HepG2 (cell line): ENCODE data around the gene IL18R1. TPM values are rescaled to one million over a fixed set of nuclear protein-coding genes. Genes with fewer than 3 reads are reported as not detected.
A peak's percentile ranks its signal among the peaks of the same experiment; 100 is the strongest.

Experiments used
- ATAC-seq: fragments of 200-7000 bp; cut with Tn5 transposase; 3 replicates; pipeline ENCODE4 v1.9.1; 2020; ENCODE audit warnings: mild to moderate bottlenecking, moderate library complexity
- BruUV-seq: library from RNA; stranded (reverse); fragments of 400-500 nt; replicated peaks from 2 replicates; lab custom pipeline; 2021; lab: Mats Ljungman, UMichigan
- CTCF ChIA-PET: fragments of 300-600 bp; formaldehyde crosslinking; extraction: SDS; loops from one replicate; lab custom pipeline; 2021; ENCODE audit warnings: low total read pairs, inconsistent platforms, low intra/inter-chr PET ratio; lab: Yijun Ruan, JAX
- POLR2A ChIA-PET: fragments of 350-600 bp; sonication (Branson Sonifier 250); formaldehyde crosslinking; loops from one replicate; lab custom pipeline; 2020; ENCODE audit warnings: antibody characterized with exemption, inconsistent platforms; lab: Yijun Ruan, JAX
- DNase-seq: peaks from one replicate; pipeline ENCODE4 v3.0.0-alpha.2; 2015; ENCODE audit warnings: low spot score
- FAIRE-seq: peaks from 3 replicates; lab custom pipeline; 2011; peaks lifted over from hg19 to GRCh38; lab: Jason Lieb, UNC
- H2AFZ ChIP-seq: one replicate; pipeline ENCODE4 v1.6.1; 2011; ENCODE audit warnings: low read length, inconsistent platforms
- H3K27ac ChIP-seq: fragments of 300-600 bp; 3 replicates; pipeline ENCODE4 v1.8.0; 2011; ENCODE audit warnings: mixed run types, mild to moderate bottlenecking, mixed read lengths, low read length, inconsistent platforms; ENCODE audit not compliant: insufficient read depth; ENCODE audit errors: extremely low read length
- H3K27me3 ChIP-seq, 2 experiments: fragments of 200-600 bp in 1 of 2; 2 replicates in 1 of 2; 3 replicates in 1 of 2; pipeline versions ENCODE4 v1.6.0 to v1.8.0; 2011; ENCODE audit warnings: low read length in 2 of 2, mild to moderate bottlenecking in 2 of 2, moderate library complexity in 2 of 2, inconsistent platforms in 1 of 2; ENCODE audit not compliant: insufficient read depth in 2 of 2, control insufficient read depth in 1 of 2
- H3K36me3 ChIP-seq, 2 experiments: fragments of 200-600 bp in 1 of 2; replicated peaks in 1 of 2; 2 replicates in 1 of 2; 3 replicates in 1 of 2; pipeline versions ENCODE4 v1.5.1 to v1.8.0; 2011; ENCODE audit warnings: low read length in 2 of 2, inconsistent platforms in 1 of 2; ENCODE audit not compliant: insufficient read depth in 2 of 2, control insufficient read depth in 1 of 2
- H3K4me1 ChIP-seq: 2 replicates; pipeline ENCODE4 v1.5.1; 2012; ENCODE audit warnings: low read length, inconsistent platforms; ENCODE audit not compliant: insufficient read depth
- H3K4me2 ChIP-seq: 2 replicates; pipeline ENCODE4 v1.6.0; 2011; ENCODE audit warnings: low read depth, low read length, inconsistent platforms
- H3K4me3 ChIP-seq, 3 experiments: fragments of 200-600 bp in 1 of 3; sonication (generic), shearing (Covaris generic) in 1 of 3; replicated peaks in 1 of 3; 2 replicates each; pipeline ENCODE4 v1.5.1; 2011 to 2016; ENCODE audit warnings: low read length in 3 of 3, inconsistent platforms in 2 of 3, low read depth in 2 of 3, mild to moderate bottlenecking in 2 of 3, control low read depth in 1 of 3, mixed read lengths in 1 of 3; ENCODE audit not compliant: insufficient read depth in 1 of 3
- H3K79me2 ChIP-seq: one replicate; pipeline ENCODE4 v1.6.1; 2011; ENCODE audit warnings: low read length, inconsistent platforms; ENCODE audit not compliant: insufficient read depth
- H3K9ac ChIP-seq: 2 replicates; pipeline ENCODE4 v1.6.0; 2011; ENCODE audit warnings: mild to moderate bottlenecking, low read depth, low read length, inconsistent platforms; ENCODE audit not compliant: insufficient read depth
- H3K9me3 ChIP-seq: 2 replicates; pipeline ENCODE4 v1.5.1; 2012; ENCODE audit warnings: mild to moderate bottlenecking, low read length
- H4K20me1 ChIP-seq: 2 replicates; pipeline ENCODE4 v1.6.0; 2011; ENCODE audit warnings: inconsistent platforms, mild to moderate bottlenecking, low read length, moderate library complexity; ENCODE audit not compliant: insufficient read depth
- FOXA3 ChIP-seq: IDR thresholded peaks from 2 replicates; pipeline ENCODE4 v1.6.1; 2016; ENCODE audit warnings: missing genetic modification reagents, missing compliant biosample characterization
- HNF4A ChIP-seq: sonication (generic); formaldehyde crosslinking; IDR thresholded peaks from 2 replicates; pipeline ENCODE4 v1.4.0; 2020; ENCODE audit warnings: missing genetic modification reagents
- SALL1 ChIP-seq: sonication (generic); formaldehyde crosslinking; IDR thresholded peaks from 2 replicates; pipeline ENCODE4 v1.8.0; 2022; ENCODE audit warnings: mild to moderate bottlenecking, missing genetic modification reagents
- ZNF644 ChIP-seq: IDR thresholded peaks from 2 replicates; pipeline ENCODE4 v1.6.1; 2016; ENCODE audit warnings: low read depth
- WGBS: methylation state at CpG from one replicate; pipeline ENCODE4 v1.1.6; 2017; ENCODE audit warnings: low lambda C conversion rate; 5-methylcytosine and 5-hydroxymethylcytosine counted together
- in situ Hi-C: cut with HindIII; loops from 2 replicates; pipeline ENCODE4 v1.10.0; 2017; ENCODE audit warnings: low pct_unique_long_range_greater_than_20kb; ENCODE audit not compliant: extremely low pct_ligation_motif_present
- intact Hi-C: fragments of 100-400 bp; cut with micrococcal nuclease; formaldehyde crosslinking; loops from one replicate; pipeline ENCODE4 v1.10.0; 2022; ENCODE audit not compliant: unreplicated experiment
- polyA plus RNA-seq, 8 experiments: library from polyadenylated mRNA; depleted of rRNA in 3 of 8; stranded (reverse) in 7 of 8; unstranded in 1 of 8; fragments of >200 nt; fragmentation: Illumina TruSeq in 4 of 8; extraction: Trizol in 4 of 8; gene quantifications; 2 replicates each; pipeline versions ENCODE4 v1.2.1 to v1.2.3, GENCODE V29; 2011 to 2016; ENCODE audit warnings: low read depth in 4 of 8, missing spikeins in 1 of 8, mixed read lengths in 1 of 8; ENCODE audit not compliant: insufficient read depth in 1 of 8
- total RNA-seq, 5 experiments: library from RNA; depleted of rRNA; stranded (reverse); fragments of >200 nt; fragmentation: Illumina TruSeq; extraction: Trizol; gene quantifications; 2 replicates each; pipeline ENCODE4 v1.2.3, GENCODE V29; 2016; ENCODE audit warnings: low read depth in 1 of 5
- TF ChIP-seq, protein P1 (sequence below): sonication (generic); formaldehyde crosslinking; IDR thresholded peaks from 2 replicates; pipeline ENCODE4 v1.5.0; 2020; ENCODE audit warnings: mild to moderate bottlenecking, missing genetic modification reagents
- TF ChIP-seq, protein P2 (sequence below): fragments of 450-650 bp; IDR thresholded peaks from 2 replicates; pipeline ENCODE4 v1.6.1; 2016

IL18R1 gene
- total and polyA plus RNA-seq, 2 of the 13 experiments (the other 11 are each of a cell fraction or from before 2014, with no cell fraction given): 0.01 to 0.04 TPM

DNA sequence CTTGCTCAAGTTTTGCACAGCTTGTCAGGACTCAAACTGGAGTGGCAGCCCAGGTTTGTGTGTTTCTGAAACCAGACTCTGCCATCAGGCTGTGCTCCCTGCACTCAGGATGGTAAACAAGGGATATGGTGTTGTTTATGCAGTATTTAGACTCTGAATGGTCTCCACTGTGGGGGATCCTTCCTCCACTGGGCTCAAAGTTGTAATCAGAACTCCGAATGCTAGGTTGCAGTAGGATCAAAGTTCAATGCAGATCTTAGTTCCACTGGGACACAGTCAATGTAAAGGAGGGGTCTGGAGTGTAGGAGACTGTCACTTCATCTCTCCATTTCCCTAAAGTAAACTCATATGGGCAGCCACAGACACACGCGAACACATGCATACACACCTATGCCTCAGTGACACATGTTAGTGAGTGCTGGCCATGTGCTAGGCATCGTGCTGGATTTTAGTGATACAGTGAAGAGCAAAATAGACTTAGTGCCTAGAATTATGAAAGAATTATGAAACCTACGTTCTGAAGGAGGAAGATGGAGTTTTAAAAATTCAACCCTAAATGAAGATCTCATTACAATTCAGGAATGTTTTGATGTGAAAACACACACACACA is 6.1 kb downstream of the IL18R1 start:
- 9% methylated on average over 5 of the region's 5 CpGs for WGBS
- Histone ChIP-seq H2AFZ (no peak overlapping the region), H3K27me3 (peaks cover 0 to 7% of the 10 kb centered on the region in 2 experiments; a peak in 3 of 5 replicates), H4K20me1 (no peaks in the 10 kb centered on the region), H3K9ac (no peak overlapping the region), H3K4me3 (no peak overlapping the region), H3K9me3 (peaks cover 19% of the 10 kb centered on the region), H3K36me3 (no peaks in the 10 kb centered on the region), H3K79me2 (no peaks in the 10 kb centered on the region), H3K4me2 (peak overlapping the region; percentile 8; the same call in 1 of the 2 replicates), H3K4me1 (peaks cover 10% of the 10 kb centered on the region), H3K27ac (no peak overlapping the region)
- no TSS peak for BruUV-seq
- in situ Hi-C loops (no loop called here), intact Hi-C loops (no loop called here)
- POLR2A ChIA-PET: no interaction called here
- DNase-seq: peak; percentile 13
- TF ChIP-seq, protein P1, sequence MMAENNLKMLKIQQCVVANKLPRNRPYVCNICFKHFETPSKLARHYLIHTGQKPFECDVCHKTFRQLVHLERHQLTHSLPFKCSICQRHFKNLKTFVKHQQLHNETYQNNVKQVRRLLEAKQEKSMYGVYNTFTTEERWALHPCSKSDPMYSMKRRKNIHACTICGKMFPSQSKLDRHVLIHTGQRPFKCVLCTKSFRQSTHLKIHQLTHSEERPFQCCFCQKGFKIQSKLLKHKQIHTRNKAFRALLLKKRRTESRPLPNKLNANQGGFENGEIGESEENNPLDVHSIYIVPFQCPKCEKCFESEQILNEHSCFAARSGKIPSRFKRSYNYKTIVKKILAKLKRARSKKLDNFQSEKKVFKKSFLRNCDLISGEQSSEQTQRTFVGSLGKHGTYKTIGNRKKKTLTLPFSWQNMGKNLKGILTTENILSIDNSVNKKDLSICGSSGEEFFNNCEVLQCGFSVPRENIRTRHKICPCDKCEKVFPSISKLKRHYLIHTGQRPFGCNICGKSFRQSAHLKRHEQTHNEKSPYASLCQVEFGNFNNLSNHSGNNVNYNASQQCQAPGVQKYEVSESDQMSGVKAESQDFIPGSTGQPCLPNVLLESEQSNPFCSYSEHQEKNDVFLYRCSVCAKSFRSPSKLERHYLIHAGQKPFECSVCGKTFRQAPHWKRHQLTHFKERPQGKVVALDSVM (CRISPR knock-in tag): no peak
- TF ChIP-seq HNF4A (CRISPR knock-in tag): peak; percentile 64
- TF ChIP-seq FOXA3 (CRISPR knock-in tag): 0 out of 2 replicates have a peak, but pooled peaks have one; percentile 26
- TF ChIP-seq, protein P2, sequence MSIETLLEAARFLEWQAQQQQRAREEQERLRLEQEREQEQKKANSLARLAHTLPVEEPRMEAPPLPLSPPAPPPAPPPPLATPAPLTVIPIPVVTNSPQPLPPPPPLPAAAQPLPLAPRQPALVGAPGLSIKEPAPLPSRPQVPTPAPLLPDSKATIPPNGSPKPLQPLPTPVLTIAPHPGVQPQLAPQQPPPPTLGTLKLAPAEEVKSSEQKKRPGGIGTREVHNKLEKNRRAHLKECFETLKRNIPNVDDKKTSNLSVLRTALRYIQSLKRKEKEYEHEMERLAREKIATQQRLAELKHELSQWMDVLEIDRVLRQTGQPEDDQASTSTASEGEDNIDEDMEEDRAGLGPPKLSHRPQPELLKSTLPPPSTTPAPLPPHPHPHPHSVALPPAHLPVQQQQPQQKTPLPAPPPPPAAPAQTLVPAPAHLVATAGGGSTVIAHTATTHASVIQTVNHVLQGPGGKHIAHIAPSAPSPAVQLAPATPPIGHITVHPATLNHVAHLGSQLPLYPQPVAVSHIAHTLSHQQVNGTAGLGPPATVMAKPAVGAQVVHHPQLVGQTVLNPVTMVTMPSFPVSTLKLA: peak; percentile 98
- 0 out of 2 replicates have a peak, but pooled peaks have one; percentile 13 for TF ChIP-seq SALL1
- 0 out of 2 replicates have a peak, but pooled peaks have one; percentile 36 for TF ChIP-seq ZNF644 (CRISPR knock-in tag)
- CTCF ChIA-PET: no interaction called here
- ATAC-seq: peak; percentile 57
- peak; percentile 32 for FAIRE-seq
